Coronary artery (tissue), 2 donors: ENCODE measurements around the gene CTNNA3.

Experiments used
- DNase-seq: peaks from one replicate; pipeline ENCODE4 v3.0.0-alpha.2; 2017; ENCODE audit warnings: low spot score
- H3K27ac ChIP-seq, 2 donors: fragments of 200-600 bp; sonication (generic); one replicate each; pipeline ENCODE4 v1.5.1; 2016 to 2019
- H3K4me3 ChIP-seq: fragments of 200-600 bp; sonication (generic); 2 replicates; pipeline ENCODE4 v1.5.1; 2016; ENCODE audit warnings: mild to moderate bottlenecking, moderate library complexity
- TF ChIP-seq, protein P1 (sequence below): fragments of 200-600 bp; sonication (generic); IDR thresholded peaks from one replicate; pipeline ENCODE4 v1.5.1; 2019; ENCODE audit warnings: antibody characterized with exemption

The CTNNA3 gene

DNA sequence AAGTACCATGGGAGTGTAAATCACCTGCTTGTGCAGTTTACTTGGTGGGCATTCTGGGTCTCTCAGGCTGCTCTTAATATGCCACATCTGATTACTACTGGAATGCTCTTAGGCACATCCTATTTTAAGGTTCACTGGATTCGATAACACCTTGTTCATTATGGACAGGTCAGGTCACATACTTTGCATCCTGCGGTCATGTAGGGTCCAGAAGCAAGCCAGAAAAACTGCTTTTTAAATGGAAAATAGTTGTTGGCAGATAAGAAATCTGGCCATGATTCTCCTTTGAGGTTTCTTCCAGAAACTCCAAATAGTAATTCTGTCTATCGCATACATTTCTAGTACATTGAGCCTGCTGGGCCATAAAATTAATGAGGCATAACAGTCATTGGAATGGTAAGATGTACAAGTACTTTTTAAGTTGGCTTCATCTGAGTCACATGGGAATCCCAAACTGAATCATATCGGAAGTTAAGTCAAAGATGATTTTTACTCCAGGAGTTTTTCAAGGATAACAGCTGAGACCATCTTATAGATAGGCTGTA is 398.3 kb downstream of the CTNNA3 start:
- TF ChIP-seq, protein P1, sequence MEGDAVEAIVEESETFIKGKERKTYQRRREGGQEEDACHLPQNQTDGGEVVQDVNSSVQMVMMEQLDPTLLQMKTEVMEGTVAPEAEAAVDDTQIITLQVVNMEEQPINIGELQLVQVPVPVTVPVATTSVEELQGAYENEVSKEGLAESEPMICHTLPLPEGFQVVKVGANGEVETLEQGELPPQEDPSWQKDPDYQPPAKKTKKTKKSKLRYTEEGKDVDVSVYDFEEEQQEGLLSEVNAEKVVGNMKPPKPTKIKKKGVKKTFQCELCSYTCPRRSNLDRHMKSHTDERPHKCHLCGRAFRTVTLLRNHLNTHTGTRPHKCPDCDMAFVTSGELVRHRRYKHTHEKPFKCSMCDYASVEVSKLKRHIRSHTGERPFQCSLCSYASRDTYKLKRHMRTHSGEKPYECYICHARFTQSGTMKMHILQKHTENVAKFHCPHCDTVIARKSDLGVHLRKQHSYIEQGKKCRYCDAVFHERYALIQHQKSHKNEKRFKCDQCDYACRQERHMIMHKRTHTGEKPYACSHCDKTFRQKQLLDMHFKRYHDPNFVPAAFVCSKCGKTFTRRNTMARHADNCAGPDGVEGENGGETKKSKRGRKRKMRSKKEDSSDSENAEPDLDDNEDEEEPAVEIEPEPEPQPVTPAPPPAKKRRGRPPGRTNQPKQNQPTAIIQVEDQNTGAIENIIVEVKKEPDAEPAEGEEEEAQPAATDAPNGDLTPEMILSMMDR: no peak
- H3K4me3 ChIP-seq: no peak overlapping the region
- H3K27ac ChIP-seq: no peak overlapping the region
- DNase-seq: no peak

DNA sequence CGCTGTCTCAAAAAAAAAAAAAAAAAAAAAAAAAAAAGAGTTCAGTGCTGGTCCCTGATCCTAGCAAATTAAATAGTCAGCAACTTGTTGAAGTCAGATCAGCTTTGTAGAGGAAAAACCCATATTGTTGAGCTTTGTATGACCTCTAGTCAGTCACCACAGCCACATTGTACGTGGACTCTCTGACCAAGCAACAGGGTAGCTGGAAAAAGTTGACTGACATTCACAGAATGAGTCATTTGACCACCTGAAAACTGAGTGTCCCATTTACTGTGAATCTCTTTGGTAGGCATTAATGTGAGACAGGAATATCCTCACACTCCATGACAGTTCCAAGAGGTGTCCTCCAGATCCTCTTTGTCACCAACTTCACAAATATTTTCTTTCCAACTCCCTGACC is 399.1 kb downstream of the CTNNA3 start:
- Histone ChIP-seq H3K4me3 (no peak overlapping the region), H3K27ac (no peak overlapping the region)
- DNase-seq: no peak
- TF ChIP-seq, protein P1: no peak

DNA sequence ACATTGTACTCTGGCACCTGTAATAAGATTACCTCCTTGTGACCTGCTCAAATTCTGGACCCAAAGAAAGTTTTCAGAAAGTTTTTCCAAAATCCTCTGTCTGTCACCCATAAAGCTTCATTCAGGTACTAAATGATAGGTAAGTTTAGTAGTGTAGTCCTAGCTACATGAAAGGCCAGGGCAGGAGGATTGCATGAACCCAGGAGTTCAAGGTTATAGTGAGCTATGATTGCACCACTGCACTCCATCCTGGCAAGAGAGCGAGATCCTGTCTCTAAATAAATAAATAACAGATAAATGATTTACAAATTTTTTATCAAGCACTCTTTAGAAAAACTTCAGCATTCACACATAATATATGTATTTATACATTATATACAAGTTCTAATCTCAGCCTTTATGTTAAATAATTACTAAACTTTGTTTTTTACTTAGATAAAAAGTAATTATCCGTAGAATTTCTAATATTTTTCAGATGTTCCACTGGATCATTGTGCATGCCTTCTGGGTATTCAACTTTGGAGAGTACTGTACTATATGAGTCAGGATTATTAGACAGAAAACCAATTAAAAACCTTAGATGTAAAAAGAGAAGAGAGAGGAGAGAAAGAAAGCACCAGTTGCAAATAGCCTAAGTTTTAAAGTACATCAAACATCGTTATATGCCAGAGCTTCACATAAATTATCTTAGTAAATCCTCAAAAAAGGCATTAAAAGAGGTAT is 407.1 kb downstream of the CTNNA3 start:
- DNase-seq: no peak
- TF ChIP-seq, protein P1: no peak
- no peak overlapping the region for H3K27ac ChIP-seq
- no peak overlapping the region for H3K4me3 ChIP-seq

DNA sequence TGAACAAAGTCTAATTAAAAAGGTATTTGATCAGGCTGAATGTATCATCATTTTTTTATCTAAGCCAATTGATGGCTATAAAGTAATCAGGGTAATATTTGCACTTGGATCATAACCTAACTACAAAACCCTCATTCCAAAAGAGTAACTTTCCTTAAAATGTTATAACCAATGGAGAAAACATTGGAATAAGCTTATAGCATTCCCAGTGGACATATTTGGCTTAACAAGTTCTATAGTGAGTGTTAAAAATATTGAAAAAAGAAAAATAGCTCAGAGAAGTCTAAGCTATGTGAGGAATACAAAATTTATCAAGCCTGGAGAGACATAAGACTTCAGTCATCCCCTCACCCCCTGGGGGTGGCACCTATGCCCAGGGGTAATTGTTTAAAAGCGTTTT is 411.4 kb downstream of the CTNNA3 start:
- H3K27ac ChIP-seq: no peak overlapping the region
- H3K4me3 ChIP-seq: no peak overlapping the region
- DNase-seq: no peak
- TF ChIP-seq, protein P1: no peak

DNA sequence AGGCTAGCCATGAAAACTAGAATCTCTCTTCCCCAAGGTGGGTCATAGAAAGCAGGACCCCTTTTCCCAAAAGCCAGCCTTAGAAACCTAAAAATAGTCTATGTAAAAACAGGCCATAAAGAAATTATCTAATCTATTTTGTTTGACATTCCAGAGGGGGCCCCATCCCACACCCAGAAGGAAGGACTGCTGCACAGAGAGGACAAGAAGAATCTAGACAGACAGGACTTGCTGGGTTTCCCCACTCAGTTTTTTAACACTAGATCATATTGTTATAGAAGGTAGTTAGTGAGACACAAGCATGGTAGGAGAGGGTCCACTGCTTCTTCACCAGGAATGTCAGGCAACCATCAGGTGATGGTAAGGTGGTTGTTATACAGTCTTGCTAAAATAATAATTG is 413.1 kb downstream of the CTNNA3 start:
- Histone ChIP-seq H3K27ac (no peak overlapping the region), H3K4me3 (no peak overlapping the region)
- TF ChIP-seq, protein P1: no peak
- no peak for DNase-seq

DNA sequence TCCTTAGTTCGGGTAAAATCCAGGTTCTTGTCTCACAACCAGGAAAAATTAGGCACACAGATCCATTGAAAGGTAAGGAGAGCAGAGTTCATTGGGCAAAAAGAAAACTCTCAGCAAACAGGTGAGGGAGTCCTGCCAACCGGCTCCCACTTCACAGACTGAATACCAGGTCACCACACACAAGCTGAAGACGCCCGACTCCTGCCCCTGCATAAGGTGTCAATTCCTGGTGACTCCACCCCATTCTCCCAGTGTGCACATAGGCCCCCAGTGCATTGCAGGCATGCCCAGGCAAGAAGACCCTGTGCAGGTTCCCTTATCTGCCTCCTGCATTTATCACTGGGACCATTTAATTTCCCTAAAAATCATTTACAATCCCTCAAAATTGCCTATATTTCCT is 415.6 kb downstream of the CTNNA3 start:
- DNase-seq: no peak
- TF ChIP-seq, protein P1: no peak
- Histone ChIP-seq H3K27ac (no peak overlapping the region), H3K4me3 (no peak overlapping the region)

DNA sequence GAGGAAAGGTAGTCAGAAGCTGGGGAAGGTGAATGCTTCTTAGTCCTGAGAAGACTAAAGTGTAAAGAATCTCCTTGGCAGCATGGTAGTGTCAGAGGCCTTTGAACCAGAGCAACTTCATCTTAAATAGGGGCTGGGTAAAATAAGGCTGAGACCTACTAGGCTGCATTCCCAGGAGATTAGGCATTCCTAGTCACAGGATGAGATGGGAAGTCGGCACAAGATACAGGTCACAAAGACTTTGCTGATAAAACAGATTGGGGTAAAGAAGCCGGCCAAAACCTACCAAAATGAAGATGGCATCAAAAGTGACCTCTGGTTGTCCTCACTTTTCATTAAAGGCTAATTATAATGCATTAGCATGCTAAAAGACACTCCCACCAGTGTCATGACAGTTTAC is 418.6 kb downstream of the CTNNA3 start:
- H3K27ac ChIP-seq: no peak overlapping the region
- TF ChIP-seq, protein P1: no peak
- DNase-seq: no peak
- H3K4me3 ChIP-seq: no peak overlapping the region
